ACHN (cell line): ENCODE results near the gene TES.

ENCODE experiments used
- DNase-seq: peaks from one replicate; pipeline ENCODE4 v3.0.0-alpha.2; 2015
- in situ Hi-C: cut with HindIII; loops from 2 replicates; pipeline ENCODE4 v1.10.0; 2017; ENCODE audit warnings: low sequenced_read_pairs, low pct_ligation_motif_present, low pct_unique_long_range_greater_than_20kb

Gene TES

DNA sequence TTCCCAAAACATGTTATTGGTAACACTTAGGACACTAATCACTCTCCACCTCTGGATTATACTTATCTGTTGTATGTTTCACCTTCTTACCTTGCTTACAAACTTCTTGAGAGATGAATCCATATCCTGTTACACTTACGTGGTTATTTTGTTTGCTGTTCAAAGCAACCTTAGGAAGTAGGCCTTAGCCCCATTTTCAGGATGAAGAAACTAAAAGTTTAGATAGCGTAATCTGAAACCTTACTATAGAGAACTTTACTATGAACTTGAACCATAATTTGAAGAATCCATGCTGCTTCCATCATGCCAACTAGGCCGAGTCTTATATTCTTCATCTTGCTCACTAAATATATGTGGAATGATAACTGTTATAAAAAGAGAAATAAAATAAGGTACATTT, 4.6 kb downstream of the TES start:
- DNase-seq: no peak
- in situ Hi-C loops: no loop called here

DNA sequence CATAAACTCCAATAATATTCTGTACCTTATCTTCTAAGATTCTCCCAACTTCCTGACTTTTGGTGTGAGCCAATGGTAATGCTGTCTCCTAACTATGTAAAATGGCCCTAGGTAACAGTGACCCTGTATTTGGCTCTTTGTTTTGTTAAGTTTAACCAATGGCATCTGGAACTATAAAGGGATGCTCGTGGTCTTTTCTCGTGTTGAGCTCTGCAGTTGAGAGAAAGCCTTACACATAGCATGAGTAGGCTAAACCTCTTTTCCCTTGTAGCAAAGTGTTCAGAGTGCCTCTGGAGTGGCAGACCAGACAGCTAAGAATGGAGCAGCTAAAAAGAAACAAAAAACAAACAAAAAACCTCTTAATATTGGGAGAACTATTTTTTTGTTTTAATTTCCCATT, 5.2 kb downstream of the TES start:
- in situ Hi-C loops: no loop called here
- no peak for DNase-seq

DNA sequence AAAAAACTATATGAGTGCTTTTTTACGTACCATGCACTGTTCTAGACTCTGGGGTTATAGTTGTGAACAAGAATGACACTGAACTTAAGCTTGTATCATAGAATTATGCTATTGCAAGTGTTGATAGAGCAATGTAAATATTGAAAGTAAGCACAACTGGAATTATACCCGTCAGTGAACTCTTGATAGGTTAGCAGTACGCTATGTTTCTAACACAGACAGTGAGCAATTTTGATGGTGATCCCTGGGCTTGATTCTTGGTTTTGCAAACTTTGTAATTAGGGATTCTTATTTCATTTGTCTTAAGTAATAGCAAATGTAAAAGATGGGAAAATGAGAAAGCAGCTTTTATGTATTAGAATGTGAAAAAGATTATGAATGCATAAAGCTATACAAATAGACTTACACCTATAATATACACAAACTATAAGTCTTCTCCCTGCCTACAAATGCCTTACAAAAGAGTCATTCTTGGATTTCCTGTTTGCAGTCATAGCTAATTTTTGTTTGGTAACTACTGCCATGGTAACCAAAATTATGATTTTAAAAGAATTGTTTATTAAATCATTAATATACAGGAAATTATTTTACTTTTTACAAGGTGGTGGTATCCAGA, 6.7 kb downstream of the TES start:
- DNase-seq: peak; percentile 40
- in situ Hi-C loops: no loop called here

DNA sequence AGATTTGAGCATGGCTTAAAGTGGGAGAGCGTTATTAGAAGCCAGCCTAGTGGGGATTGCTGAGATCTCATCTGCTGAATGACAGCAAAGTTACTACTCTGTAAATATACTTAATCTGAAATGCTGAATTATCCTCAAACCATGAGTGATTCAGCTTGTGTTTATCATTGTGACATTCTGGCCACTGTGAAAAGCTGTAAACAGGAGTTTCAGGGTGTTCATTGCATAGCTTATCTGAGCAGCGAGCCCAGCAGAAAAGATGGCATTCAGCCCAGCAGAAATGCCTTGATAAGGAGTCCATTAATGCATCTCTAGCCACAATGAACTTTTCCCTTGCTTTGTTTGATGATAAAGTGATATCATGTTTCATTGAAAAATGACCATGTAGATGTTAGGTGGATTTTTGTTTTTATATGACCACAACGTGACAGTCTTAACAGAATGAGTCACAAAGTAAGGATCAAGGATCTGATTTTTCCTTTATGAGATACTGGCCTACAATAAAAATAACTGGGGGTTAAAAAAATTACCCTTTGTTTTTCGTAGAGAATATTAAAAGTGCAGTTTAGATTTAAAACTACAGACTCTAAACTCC, 7.8 kb downstream of the TES start:
- peak; percentile 43 for DNase-seq
- in situ Hi-C loops: no loop called here

DNA sequence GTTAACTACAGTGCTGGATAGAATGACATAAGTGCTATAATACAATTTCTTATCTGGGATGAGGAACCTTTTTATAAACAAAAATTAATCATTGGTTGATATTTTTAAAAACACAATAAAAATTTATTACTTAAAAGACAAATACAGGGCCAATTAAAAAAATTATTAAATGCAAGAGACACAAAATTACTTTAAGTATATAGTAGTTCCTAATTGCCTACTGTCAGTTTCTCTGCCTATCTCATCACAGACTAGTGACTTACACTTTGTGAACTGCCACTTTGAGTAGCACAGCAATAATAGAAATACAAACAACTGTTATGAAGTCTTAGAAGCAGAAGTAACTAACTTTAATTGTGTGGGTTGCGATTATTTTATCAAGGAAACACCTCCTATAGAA, 8.4 kb downstream of the TES start:
- in situ Hi-C loops: no loop called here
- DNase-seq: no peak

DNA sequence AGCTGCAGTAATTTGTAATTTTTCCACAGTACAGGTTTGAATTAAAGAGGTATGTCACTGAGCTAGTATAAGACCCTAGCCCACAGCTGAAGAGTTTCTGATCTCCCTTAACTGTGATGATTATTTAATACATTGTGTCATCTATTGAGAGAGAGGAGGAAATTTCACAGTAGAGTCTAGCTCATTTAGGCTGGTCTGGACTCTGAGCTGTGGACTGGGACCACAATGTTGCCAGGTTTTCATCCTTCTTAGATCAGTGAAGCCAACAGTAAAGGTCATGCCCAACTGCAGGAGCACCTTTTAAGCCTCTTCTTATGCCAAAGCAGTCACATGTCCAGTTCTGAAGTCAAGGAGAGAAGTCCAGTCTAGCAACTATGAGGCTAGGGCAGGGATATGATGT, 8.9 kb downstream of the TES start:
- no peak for DNase-seq

DNA sequence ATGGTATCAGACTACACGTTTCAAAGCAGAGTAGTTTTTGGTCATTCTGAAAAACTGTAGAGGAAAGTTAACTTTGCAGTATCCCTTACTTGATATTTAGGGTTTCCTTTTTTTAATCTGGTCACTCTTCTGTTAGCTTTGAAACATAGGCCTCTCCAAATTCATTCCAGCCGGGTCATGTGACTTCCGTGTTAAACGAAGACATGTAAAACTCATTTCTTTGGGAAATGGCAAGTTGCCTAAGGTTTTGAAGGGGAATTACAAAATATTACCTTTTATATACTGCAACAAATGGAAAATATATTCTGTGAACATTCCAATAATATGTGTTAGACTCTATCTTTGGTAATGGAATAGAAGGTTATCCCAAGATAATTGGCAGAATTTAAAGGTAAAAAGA, 9.5 kb downstream of the TES start:
- in situ Hi-C loops: no loop called here
- no peak for DNase-seq

More for the DNA sequence above, 8.9 kb downstream of the TES start:
- in situ Hi-C loops: no loop called here

DNA sequence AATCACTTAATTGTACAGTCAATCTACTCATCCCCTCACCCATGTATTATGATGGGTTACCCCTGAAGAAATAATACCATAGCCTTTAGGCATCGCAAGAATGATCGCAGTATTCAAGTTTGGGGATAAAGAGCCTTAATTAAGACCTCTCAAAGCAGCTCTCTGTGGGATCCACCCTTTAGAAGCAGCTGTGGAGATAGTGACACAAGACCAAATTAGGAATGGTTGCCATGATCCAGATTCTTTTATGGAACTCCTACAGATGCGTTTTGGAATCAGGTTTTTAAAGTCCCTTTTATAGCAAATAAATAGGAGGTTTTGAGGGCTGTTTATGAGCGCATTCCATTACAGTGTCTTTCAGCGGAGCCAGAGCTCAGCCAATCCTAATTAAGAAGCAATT, 12.2 kb downstream of the TES start:
- DNase-seq: no peak
- in situ Hi-C loops: no loop called here

DNA sequence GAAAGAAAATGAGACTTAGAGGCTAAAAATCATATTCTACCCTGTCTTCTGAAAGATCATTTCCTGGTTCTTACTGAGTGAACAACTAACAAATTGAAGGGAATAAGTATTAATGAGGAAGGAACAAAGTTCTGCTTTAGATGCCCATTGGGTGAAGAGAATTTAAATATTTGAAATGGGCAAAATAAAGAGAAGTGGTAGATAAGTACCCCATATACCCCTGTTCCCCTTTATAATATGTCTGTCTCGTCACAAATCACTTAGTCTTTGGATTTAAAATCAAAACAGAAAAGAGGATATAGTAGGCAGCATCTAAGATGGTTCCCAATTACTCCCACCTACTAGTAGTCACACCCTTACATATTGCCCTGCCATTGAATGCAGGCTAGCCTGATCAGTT, 13.2 kb downstream of the TES start:
- DNase-seq: no peak
- in situ Hi-C loops: no loop called here

DNA sequence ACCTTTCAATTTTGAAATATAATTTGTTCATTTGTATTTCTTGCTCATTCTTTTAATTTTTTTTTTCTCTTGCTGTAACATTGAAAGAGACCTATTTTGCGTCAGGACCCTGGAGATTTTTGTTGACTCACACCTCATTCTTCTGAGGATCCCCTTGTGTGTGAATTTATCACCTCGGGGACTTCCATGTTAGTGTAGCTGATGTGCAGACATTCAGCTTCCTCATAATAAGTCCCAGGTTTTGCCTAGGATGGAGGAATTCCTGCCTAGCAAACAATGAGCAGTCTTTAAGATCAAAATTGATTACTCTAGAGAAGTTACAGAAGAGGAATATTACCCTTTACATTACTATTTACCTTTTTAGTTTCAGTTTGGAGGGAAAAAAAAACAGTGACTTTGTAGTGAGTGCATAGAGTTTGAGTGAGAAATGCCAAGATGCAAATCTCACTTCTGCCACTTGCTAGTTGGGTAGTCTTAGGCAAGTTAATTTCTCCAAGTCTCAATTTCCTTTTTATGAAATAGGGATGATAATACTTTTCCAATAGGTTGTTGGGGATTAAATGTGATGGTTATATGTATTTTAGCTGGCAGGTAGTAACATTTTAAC, 14.3 kb downstream of the TES start:
- peak; percentile 32 for DNase-seq
- in situ Hi-C loops: no loop called here

DNA sequence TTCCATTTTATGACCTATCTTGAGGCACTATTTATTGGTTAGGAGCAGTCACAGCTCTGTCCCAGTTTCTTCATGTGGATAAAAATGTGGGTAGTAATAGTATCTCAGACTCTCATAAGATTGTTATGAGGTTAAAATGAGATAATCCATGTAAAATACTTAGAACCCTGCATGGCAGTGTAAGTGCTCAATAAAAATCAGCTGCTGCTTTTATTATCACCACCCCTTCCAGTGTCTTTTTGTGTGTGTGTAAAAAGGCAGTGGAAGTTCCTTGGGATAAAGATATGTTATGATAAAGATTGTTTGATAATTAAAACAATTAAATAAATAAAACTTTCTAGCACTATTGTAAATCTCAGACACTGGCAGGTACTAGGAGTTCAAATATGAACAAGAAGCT, 15.5 kb downstream of the TES start:
- in situ Hi-C loops: no loop called here
- DNase-seq: no peak

DNA sequence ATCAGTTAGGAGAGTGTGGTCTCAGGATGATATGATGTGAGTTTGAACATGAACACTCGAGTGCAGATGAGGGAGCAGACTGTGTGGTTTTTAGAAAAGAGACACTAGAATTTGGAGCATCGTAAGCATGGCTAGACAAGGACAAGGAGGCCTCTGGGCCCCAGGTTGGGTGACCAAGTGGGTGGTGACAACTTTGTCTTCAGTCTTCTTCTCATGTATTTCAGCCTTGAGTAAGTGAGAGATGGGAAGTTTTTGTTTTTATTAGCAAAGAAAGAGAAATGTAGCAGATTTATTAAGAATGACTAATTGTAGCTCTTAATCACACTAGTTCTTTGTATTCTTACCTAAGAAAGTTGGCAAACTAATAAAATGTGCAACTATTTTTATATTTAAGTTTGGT, 16.3 kb downstream of the TES start:
- no peak for DNase-seq
- in situ Hi-C loops: no loop called here

DNA sequence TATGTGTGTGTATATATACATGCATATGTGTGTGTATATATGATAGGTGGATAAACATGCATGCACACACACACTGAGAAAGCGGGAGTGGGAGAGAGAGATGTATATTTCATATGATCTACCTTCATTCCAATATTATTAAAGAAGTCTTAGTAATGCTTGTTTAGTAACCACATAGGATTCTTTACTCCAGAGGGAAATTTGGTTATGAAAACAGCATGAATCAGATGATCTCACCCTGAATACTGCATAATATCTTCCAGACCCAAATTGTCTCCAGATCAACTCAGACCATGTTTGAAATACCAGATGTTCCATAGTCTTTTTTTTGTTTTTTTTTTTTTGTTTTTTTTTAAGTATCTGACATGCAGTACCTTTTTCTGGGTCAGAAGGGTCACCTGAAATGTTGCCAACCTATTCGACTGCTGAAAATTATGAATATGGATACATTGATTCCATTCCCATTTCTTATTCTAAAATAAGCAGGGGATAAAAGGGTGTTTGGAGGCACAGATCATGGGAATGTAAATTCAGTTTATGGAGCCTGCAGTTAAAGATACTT, 17.4 kb downstream of the TES start:
- DNase-seq: no peak
- in situ Hi-C loops: no loop called here

DNA sequence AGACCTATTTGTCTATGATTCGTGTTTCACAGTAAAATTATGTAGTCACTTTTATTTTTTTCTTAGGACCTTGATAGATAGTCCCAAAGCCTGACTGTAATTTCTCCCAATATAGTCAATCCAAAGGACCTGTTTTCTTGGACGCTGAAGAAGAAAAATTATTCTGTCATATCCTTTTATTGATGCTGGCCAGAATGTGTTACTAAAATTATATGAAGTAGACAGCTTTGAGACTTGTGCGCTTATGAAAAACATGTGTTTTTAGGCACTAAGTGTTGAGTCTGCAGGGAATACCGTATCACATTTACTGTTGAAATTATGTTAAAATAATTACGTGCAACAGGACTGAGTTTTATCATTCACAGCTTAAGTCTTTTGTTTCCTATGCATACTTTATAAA, 17.9 kb downstream of the TES start:
- no peak for DNase-seq
- in situ Hi-C loops: no loop called here

DNA sequence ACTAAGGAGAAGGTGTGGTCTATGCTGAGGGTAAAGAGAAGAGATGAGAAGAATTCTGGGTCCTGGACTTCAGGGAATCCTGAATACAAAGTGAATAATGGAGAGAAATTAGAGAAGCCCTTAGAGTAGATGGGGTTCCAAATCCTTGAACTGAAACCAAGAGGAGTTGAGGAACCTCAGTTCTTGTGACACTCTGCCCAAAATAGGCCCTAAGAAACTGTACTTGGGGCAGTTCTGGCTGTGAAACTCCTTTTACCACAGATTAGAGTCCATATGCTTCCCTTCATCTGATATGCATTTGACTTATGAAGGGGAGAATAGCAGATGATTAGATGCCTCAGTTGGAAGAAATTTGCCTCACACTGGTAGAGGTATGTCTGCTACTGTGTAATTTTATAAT, 19.0 kb downstream of the TES start:
- DNase-seq: no peak
- in situ Hi-C loops: no loop called here

DNA sequence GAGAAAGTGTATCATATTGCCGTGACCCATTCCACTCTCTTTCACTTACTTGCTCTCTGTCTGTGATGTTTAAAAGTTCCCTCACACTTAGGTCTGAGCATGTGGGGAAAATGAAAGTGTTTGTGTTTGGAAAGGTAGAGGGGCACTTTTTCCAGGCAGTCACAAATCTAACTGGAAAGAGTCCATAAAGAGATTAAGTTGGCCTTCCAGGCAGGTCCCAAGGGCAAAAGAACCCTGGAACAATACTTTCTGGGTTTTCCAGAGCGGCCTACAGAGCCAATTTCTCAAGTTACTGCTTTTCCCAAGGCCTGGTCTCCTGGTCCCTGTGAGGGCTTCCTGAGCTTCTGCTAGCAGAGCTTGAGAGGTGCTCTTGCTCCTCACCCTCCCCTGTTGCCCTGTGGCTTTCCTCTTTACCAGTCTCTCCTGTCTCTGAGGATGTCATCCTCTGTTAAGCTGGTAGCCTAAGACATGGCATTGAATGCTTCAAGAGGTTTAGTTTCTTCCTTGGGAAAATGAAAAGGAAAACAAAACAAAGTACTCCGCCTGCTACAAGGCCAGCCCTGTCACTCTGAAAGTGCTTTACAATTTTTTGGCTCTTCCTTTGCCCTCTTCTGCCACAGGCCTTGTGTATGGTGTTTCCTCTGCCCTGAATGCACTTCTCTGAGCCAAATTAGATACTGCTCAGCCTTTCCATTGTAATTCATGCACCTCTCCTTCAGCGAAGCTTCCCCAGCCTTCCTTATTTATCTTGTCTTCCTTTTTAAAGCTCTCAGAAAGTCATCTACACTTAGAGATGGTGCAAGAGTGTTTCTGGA, 20.1 kb downstream of the TES start:
- in situ Hi-C loops: no loop called here

DNA sequence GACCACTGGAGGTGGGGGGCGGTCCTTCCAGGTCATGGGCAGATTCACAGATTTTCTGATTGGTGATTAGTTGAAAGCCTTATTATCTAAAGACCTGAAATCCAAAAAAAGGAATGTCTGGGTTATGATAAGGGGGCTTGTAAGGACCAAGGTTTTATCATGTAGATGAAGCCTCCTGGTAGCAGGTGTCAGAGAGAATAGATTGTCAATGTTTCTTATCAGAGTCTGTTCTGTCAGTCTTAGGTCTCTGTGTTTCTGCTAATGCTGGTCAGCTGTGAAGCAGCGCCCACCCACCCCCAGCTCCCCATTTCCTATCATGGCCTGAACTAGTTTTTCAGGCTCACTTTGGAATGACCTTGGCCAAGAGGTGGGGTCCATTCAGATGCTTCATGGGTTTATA, 21.2 kb downstream of the TES start:
- in situ Hi-C loops: no loop called here
- DNase-seq: no peak

More for the DNA sequence above, 20.1 kb downstream of the TES start:
- DNase-seq: no peak

DNA sequence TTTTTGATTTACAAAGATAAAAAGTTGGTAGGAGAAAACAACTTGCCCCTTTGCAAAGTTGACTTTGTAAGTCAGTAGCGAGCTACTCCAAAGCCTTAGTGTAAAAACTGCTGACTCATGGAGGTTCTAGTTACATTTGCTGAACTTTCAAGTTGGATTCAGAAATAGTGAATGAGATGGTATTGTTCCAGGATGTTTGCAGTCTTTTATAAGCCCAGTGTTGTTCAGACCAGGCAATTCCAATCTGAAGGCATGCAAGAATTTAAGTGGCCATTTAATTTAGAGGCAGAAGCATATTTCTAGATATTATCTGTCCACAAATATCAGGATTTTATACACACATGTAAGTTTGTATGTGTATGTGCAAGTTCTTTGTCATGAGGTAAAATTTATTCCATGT, 21.6 kb downstream of the TES start:
- peak; percentile 44 for DNase-seq
- in situ Hi-C loops: no loop called here

DNA sequence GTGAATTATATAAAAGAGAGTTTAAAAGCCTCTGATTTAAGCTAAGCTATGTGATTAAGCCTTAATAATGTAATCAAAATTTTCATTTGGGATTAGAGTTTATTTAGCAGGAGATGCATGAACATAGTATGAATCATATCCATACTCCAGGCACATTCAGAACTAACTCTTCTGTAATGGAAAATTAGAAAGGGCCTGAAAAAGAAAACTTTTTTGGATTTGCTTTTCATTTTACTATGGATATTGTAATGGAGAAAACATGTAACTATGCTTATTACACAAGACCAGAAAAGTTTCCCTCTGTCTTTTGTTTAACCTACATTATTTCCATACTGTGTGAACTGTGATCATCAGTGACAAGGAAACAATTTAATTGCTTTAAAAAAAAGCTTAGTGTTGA, 22.0 kb downstream of the TES start:
- no peak for DNase-seq
- in situ Hi-C loops: no loop called here
